Measurements from ENCODE around the gene VRK2.

GRCh38 chr2:58109481-58109880, 62.9 kb downstream of the VRK2 start:
- no peak for TF ChIP-seq POLR2AphosphoS5 (IDR thresholded peaks at IDR 0.05; ENCODE audit: low read depth, low read length)
- TF ChIP-seq, protein P1, sequence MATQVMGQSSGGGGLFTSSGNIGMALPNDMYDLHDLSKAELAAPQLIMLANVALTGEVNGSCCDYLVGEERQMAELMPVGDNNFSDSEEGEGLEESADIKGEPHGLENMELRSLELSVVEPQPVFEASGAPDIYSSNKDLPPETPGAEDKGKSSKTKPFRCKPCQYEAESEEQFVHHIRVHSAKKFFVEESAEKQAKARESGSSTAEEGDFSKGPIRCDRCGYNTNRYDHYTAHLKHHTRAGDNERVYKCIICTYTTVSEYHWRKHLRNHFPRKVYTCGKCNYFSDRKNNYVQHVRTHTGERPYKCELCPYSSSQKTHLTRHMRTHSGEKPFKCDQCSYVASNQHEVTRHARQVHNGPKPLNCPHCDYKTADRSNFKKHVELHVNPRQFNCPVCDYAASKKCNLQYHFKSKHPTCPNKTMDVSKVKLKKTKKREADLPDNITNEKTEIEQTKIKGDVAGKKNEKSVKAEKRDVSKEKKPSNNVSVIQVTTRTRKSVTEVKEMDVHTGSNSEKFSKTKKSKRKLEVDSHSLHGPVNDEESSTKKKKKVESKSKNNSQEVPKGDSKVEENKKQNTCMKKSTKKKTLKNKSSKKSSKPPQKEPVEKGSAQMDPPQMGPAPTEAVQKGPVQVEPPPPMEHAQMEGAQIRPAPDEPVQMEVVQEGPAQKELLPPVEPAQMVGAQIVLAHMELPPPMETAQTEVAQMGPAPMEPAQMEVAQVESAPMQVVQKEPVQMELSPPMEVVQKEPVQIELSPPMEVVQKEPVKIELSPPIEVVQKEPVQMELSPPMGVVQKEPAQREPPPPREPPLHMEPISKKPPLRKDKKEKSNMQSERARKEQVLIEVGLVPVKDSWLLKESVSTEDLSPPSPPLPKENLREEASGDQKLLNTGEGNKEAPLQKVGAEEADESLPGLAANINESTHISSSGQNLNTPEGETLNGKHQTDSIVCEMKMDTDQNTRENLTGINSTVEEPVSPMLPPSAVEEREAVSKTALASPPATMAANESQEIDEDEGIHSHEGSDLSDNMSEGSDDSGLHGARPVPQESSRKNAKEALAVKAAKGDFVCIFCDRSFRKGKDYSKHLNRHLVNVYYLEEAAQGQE (IDR thresholded peaks at IDR 0.05; ENCODE audit: insufficient read depth in 1 of 2, low read depth in 2 of 2, low read length in 2 of 2) = no peak
- TF ChIP-seq TAF1 (IDR thresholded peaks at IDR 0.05; ENCODE audit: borderline replicate concordance, insufficient read depth, low read length) = no peak
- TF ChIP-seq SIN3A (IDR thresholded peaks at IDR 0.05; ENCODE audit: borderline replicate concordance, insufficient read depth, low read length) = no peak

All from PFSK-1 (cell line).